Measurements from ENCODE around the gene ARHGEF37. TPM values are rescaled to one million over a fixed set of nuclear protein-coding genes. Genes with fewer than 3 reads are reported as not detected.
"Not testable (repeated sequence)": the region's sequence is repeated elsewhere in the genome, so short reads cannot be mapped to it uniquely, and the experiment has no call there.

ARHGEF37 gene
- total RNA-seq, 2 donors from 2014 or later = 0.06 to 0.64 TPM

GRCh38 chr5:149667084-149667828 is 86.0 kb downstream of the ARHGEF37 start:
- H3K36me3 Mint-ChIP-seq (ENCODE audit: low read depth) = no peaks in the 10 kb centered on the region
- H3K27me3 Mint-ChIP-seq = peaks cover 16% of the 10 kb centered on the region
- H3K9me3 Mint-ChIP-seq = peaks cover 4% of the 10 kb centered on the region
- H3K4me3 Mint-ChIP-seq = no peak overlapping the region
- H3K4me1 Mint-ChIP-seq = no peaks in the 10 kb centered on the region
- peak; percentile 26 for ATAC-seq (replicated peaks)
- H3K27ac Mint-ChIP-seq = no peak overlapping the region

- no peak overlapping the region for H3K27ac Mint-ChIP-seq
- H3K36me3 Mint-ChIP-seq (ENCODE audit: low read depth) = no peaks in the 10 kb centered on the region
- no peak overlapping the region for H3K4me3 Mint-ChIP-seq
Observed at GRCh38 chr5:149667829-149668330, 86.6 kb downstream of the ARHGEF37 start.

GRCh38 chr5:149669273-149669672 is 88.0 kb downstream of the ARHGEF37 start:
- H3K27me3 Mint-ChIP-seq = peaks cover 21% of the 10 kb centered on the region
- not testable (repeated sequence) for H3K36me3 Mint-ChIP-seq (ENCODE audit: low read depth); H3K9me3 Mint-ChIP-seq; H3K4me3 Mint-ChIP-seq; ATAC-seq (replicated peaks); H3K27ac Mint-ChIP-seq; H3K4me1 Mint-ChIP-seq

More at GRCh38 chr5:149667829-149668330, 86.6 kb downstream of the ARHGEF37 start:
- Mint-ChIP-seq H3K27me3 (peaks cover 17% of the 10 kb centered on the region), H3K4me1 (no peaks in the 10 kb centered on the region), H3K9me3 (peaks cover 4% of the 10 kb centered on the region)
- no peak for ATAC-seq (replicated peaks)

- Mint-ChIP-seq H3K36me3 (ENCODE audit: low read depth) (no peaks in the 10 kb centered on the region), H3K4me3 (no peak overlapping the region), H3K27ac (no peak overlapping the region), H3K4me1 (no peaks in the 10 kb centered on the region), H3K9me3 (peaks cover 4% of the 10 kb centered on the region), H3K27me3 (peaks cover 21% of the 10 kb centered on the region)
- ATAC-seq (replicated peaks) = no peak
Observed at GRCh38 chr5:149671544-149671943, 90.2 kb downstream of the ARHGEF37 start.

- Mint-ChIP-seq H3K27me3 (peaks cover 20% of the 10 kb centered on the region), H3K27ac (no peak overlapping the region), H3K9me3 (peaks cover 4% of the 10 kb centered on the region), H3K36me3 (ENCODE audit: low read depth) (no peaks in the 10 kb centered on the region), H3K4me3 (no peak overlapping the region), H3K4me1 (no peaks in the 10 kb centered on the region)
- no peak for ATAC-seq (replicated peaks)
Observed at GRCh38 chr5:149672701-149673476, 91.6 kb downstream of the ARHGEF37 start.

- ATAC-seq (replicated peaks) = no peak
- Mint-ChIP-seq H3K4me3 (no peak overlapping the region), H3K9me3 (no peaks in the 10 kb centered on the region), H3K27ac (no peak overlapping the region), H3K4me1 (no peaks in the 10 kb centered on the region), H3K27me3 (peaks cover 22% of the 10 kb centered on the region), H3K36me3 (ENCODE audit: low read depth) (no peaks in the 10 kb centered on the region)
Observed at GRCh38 chr5:149674686-149675085, 93.4 kb downstream of the ARHGEF37 start.

GRCh38 chr5:149675610-149676201 is 94.4 kb downstream of the ARHGEF37 start:
- Mint-ChIP-seq H3K4me3 (no peak overlapping the region), H3K27ac (no peak overlapping the region), H3K36me3 (ENCODE audit: low read depth) (no peaks in the 10 kb centered on the region), H3K9me3 (no peaks in the 10 kb centered on the region), H3K4me1 (no peaks in the 10 kb centered on the region), H3K27me3 (peaks cover 28% of the 10 kb centered on the region)
- no peak for ATAC-seq (replicated peaks)

GRCh38 chr5:149677731-149678130 is 96.4 kb downstream of the ARHGEF37 start:
- no peak for ATAC-seq (replicated peaks)
- Mint-ChIP-seq H3K27me3 (peaks cover 26% of the 10 kb centered on the region), H3K9me3 (no peaks in the 10 kb centered on the region), H3K4me1 (no peaks in the 10 kb centered on the region), H3K4me3 (no peak overlapping the region), H3K27ac (no peak overlapping the region), H3K36me3 (ENCODE audit: low read depth) (no peaks in the 10 kb centered on the region)

GRCh38 chr5:149679876-149680809 is 98.8 kb downstream of the ARHGEF37 start:
- no peak overlapping the region for H3K27ac Mint-ChIP-seq
- ATAC-seq (replicated peaks) = no peak
- no peaks in the 10 kb centered on the region for H3K9me3 Mint-ChIP-seq
- peaks cover 33% of the 10 kb centered on the region for H3K27me3 Mint-ChIP-seq
- H3K36me3 Mint-ChIP-seq (ENCODE audit: low read depth) = no peaks in the 10 kb centered on the region
- no peak overlapping the region for H3K4me3 Mint-ChIP-seq
- no peaks in the 10 kb centered on the region for H3K4me1 Mint-ChIP-seq

- Mint-ChIP-seq H3K4me3 (no peak overlapping the region), H3K9me3 (no peaks in the 10 kb centered on the region), H3K4me1 (no peaks in the 10 kb centered on the region), H3K36me3 (ENCODE audit: low read depth) (no peaks in the 10 kb centered on the region), H3K27me3 (peaks cover 32% of the 10 kb centered on the region), H3K27ac (no peak overlapping the region)
- no peak for ATAC-seq (replicated peaks)
Observed at GRCh38 chr5:149680810-149681221, 99.5 kb downstream of the ARHGEF37 start.

- Mint-ChIP-seq H3K9me3 (no peaks in the 10 kb centered on the region), H3K4me3 (no peak overlapping the region), H3K4me1 (no peaks in the 10 kb centered on the region), H3K36me3 (ENCODE audit: low read depth) (no peaks in the 10 kb centered on the region), H3K27me3 (peaks cover 30% of the 10 kb centered on the region), H3K27ac (no peak overlapping the region)
- ATAC-seq (replicated peaks) = no peak
Observed at GRCh38 chr5:149681252-149681651, 100.0 kb downstream of the ARHGEF37 start.

GRCh38 chr5:149681922-149682321 is 100.6 kb downstream of the ARHGEF37 start:
- no peak for ATAC-seq (replicated peaks)
- no peak overlapping the region for H3K4me3 Mint-ChIP-seq
- H3K4me1 Mint-ChIP-seq = no peaks in the 10 kb centered on the region

GRCh38 chr5:149682532-149683075 is 101.3 kb downstream of the ARHGEF37 start:
- no peak for ATAC-seq (replicated peaks)
- no peaks in the 10 kb centered on the region for H3K9me3 Mint-ChIP-seq
- H3K4me1 Mint-ChIP-seq = no peaks in the 10 kb centered on the region
- no peak overlapping the region for H3K27ac Mint-ChIP-seq
- H3K4me3 Mint-ChIP-seq = no peak overlapping the region
- H3K36me3 Mint-ChIP-seq (ENCODE audit: low read depth) = no peaks in the 10 kb centered on the region
- peaks cover 33% of the 10 kb centered on the region for H3K27me3 Mint-ChIP-seq

More at GRCh38 chr5:149681922-149682321, 100.6 kb downstream of the ARHGEF37 start:
- Mint-ChIP-seq H3K27ac (no peak overlapping the region), H3K9me3 (no peaks in the 10 kb centered on the region), H3K36me3 (ENCODE audit: low read depth) (no peaks in the 10 kb centered on the region), H3K27me3 (peaks cover 30% of the 10 kb centered on the region)
